Esophagus squamous epithelium (tissue), 5 donors: ENCODE data around the gene TPST1. TPM values are rescaled to one million over a fixed set of nuclear protein-coding genes. Genes with fewer than 3 reads are reported as not detected.
A peak's percentile ranks its signal among the peaks of the same experiment; 100 is the strongest.

Source experiments
- DNase-seq: peaks from one replicate; lab custom pipeline; 2025; lab: John Stamatoyannopoulos, UW
- H3K27ac ChIP-seq, 4 donors: fragments of 200-600 bp; sonication (generic); one replicate each; pipeline ENCODE4 v1.5.1; 2016 to 2019; ENCODE audit warnings: mild to moderate bottlenecking in 1 of 4
- H3K27me3 ChIP-seq, 4 donors: fragments of 200-600 bp; sonication (generic); 1 replicate in 3 of 4; 2 replicates in 1 of 4; pipeline versions ENCODE4 v1.5.1 to v1.6.0; 2017 to 2021; ENCODE audit warnings: antibody characterized with exemption in 1 of 4
- H3K36me3 ChIP-seq, 3 donors: fragments of 200-600 bp; sonication (generic); one replicate each; pipeline ENCODE4 v1.5.1; 2016 to 2019
- H3K4me1 ChIP-seq, 3 donors: fragments of 200-600 bp; sonication (generic); one replicate each; pipeline ENCODE4 v1.5.1; 2017 to 2019
- H3K4me3 ChIP-seq, 4 donors: fragments of 200-600 bp; sonication (generic); 1 replicate in 3 of 4; 2 replicates in 1 of 4; pipeline ENCODE4 v1.5.1; 2016 to 2019; ENCODE audit warnings: mild to moderate bottlenecking in 2 of 4, moderate library complexity in 1 of 4
- H3K9me3 ChIP-seq, 3 donors: fragments of 200-600 bp; sonication (generic); one replicate each; pipeline ENCODE4 v1.5.1; 2016 to 2019
- CTCF ChIP-seq, 6 experiments: fragments of 450-650 bp in 4 of 6; fragments of 200-600 bp in 2 of 6; sonication (generic) in 2 of 6; IDR thresholded peaks; one replicate each; pipeline ENCODE4 v1.5.1; 2016 to 2019; ENCODE audit warnings: antibody characterized with exemption in 6 of 6, mild to moderate bottlenecking in 4 of 6, moderate library complexity in 4 of 6
- POLR2A ChIP-seq, 4 donors: fragments of 450-650 bp; IDR thresholded peaks; one replicate each; pipeline ENCODE4 v1.6.1; 2017; ENCODE audit warnings: antibody characterized with exemption in 4 of 4, mild to moderate bottlenecking in 4 of 4, moderate library complexity in 3 of 4
- WGBS, 2 donors: methylation state at CpG; one replicate each; pipeline ENCODE4 v1.1.5; 2018; 5-methylcytosine and 5-hydroxymethylcytosine counted together
- intact Hi-C: fragments of 100-400 bp; cut with DNase I; formaldehyde crosslinking; loops from one replicate; pipeline ENCODE4 v1.15.0; 2022
- total RNA-seq, 4 donors: library from RNA; depleted of rRNA; stranded (reverse); fragments of >200 nt; gene quantifications; one replicate each; pipeline ENCODE4 v1.1.0, GENCODE V29; 2016
- donor health status: DM: yes; HTN: yes; CAD: no.

TPST1 gene
- total RNA-seq, 4 donors from 2014 or later = 10.2 to 23.1 (median 17.1) TPM

- Histone ChIP-seq H3K4me1 (peaks cover 12 to 92% (median 42%) of the 10 kb centered on the region in 3 donors), H3K27ac (peak overlapping the region; percentile 62 to 88 (median 80)), H3K27me3 (no peaks in the 10 kb centered on the region), H3K36me3 (no peaks in the 10 kb centered on the region), H3K9me3 (no peaks in the 10 kb centered on the region), H3K4me3 (no peak overlapping the region)
- WGBS, 2 donors = 61 to 70% methylated on average over 4 of the region's 4 CpGs
- DNase-seq = no peak
- intact Hi-C loops = no loop called here
- TF ChIP-seq CTCF (IDR thresholded peaks at IDR 0.05) (no peak), POLR2A (IDR thresholded peaks at IDR 0.05) (no peak)
These were observed 150.6 kb downstream of the TPST1 start for GRCh38 chr7:66355756-66356155.

- Histone ChIP-seq H3K27ac (peak overlapping the region; percentile 62 to 88 (median 78)), H3K4me3 (no peak overlapping the region), H3K36me3 (no peaks in the 10 kb centered on the region), H3K4me1 (peaks cover 12 to 98% (median 42%) of the 10 kb centered on the region in 3 donors), H3K9me3 (no peaks in the 10 kb centered on the region), H3K27me3 (no peaks in the 10 kb centered on the region)
- WGBS, 2 donors = 50 to 62% methylated on average over 5 of the region's 6 CpGs
- no peak for DNase-seq
- TF ChIP-seq POLR2A (IDR thresholded peaks at IDR 0.05) = no peak
- TF ChIP-seq CTCF (IDR thresholded peaks at IDR 0.05) = no peak
- intact Hi-C loops = no loop called here
These were observed 151.2 kb downstream of the TPST1 start for GRCh38 chr7:66356277-66356721.

GRCh38 chr7:66357087-66357486, 152.0 kb downstream of the TPST1 start:
- intact Hi-C loops = no loop called here
- H3K4me1 ChIP-seq = peaks cover 12 to 100% (median 39%) of the 10 kb centered on the region in 3 donors
- no peaks in the 10 kb centered on the region for H3K27me3 ChIP-seq
- no peak overlapping the region for H3K4me3 ChIP-seq
- no peaks in the 10 kb centered on the region for H3K9me3 ChIP-seq
- WGBS, 2 donors = 57 to 62% methylated on average over 3 of the region's 3 CpGs
- H3K36me3 ChIP-seq = no peaks in the 10 kb centered on the region
- peak overlapping the region; percentile 62 to 88 (median 78) for H3K27ac ChIP-seq
- TF ChIP-seq CTCF (IDR thresholded peaks at IDR 0.05) (no peak), POLR2A (IDR thresholded peaks at IDR 0.05) (no peak)
- DNase-seq = no peak

- intact Hi-C loops = no loop called here
- TF ChIP-seq POLR2A (IDR thresholded peaks at IDR 0.05) (no peak), CTCF (IDR thresholded peaks at IDR 0.05) (no peak)
- Histone ChIP-seq H3K9me3 (no peaks in the 10 kb centered on the region), H3K4me3 (no peak overlapping the region), H3K27ac (peak overlapping the region; percentile 47 to 76 (median 70)), H3K36me3 (no peaks in the 10 kb centered on the region), H3K4me1 (peaks cover 12 to 77% (median 23%) of the 10 kb centered on the region in 3 donors), H3K27me3 (no peaks in the 10 kb centered on the region)
- 18 to 44% methylated on average over 7 to 11 of the region's 11 CpGs for WGBS, 2 donors
- DNase-seq = no peak
These were observed 154.6 kb downstream of the TPST1 start for GRCh38 chr7:66359656-66360211.

DNA sequence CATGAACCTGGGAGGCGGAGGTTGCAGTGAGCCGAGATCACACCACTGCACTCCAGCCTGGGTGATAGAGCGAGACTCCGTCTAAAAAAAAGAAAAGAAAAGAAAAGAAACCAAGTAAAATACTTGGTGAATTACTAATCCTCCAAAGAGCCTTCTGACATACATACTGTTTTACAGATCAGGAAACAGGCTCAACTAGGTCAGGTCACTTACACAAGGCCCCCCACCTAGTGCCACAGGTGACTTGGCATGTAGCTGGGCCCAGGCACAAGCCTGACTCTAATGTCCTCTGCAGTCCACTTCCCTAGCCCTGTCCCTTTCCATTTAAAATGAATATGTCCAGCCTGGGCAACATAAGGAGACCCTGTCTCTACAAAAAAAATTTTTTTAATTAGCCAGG, 157.0 kb downstream of the TPST1 start:
- Histone ChIP-seq H3K9me3 (no peaks in the 10 kb centered on the region), H3K27me3 (no peaks in the 10 kb centered on the region), H3K36me3 (no peaks in the 10 kb centered on the region), H3K4me3 (no peak overlapping the region), H3K4me1 (peaks cover 12 to 53% (median 18%) of the 10 kb centered on the region in 3 donors), H3K27ac (peak overlapping the region in 2 of 4 donors; percentile 27 to 76)
- WGBS, 2 donors = 89 to 92% methylated on average over 4 of the region's 4 CpGs
- no peak for DNase-seq
- intact Hi-C loops = no loop called here
- TF ChIP-seq CTCF (IDR thresholded peaks at IDR 0.05) (no peak), POLR2A (IDR thresholded peaks at IDR 0.05) (no peak)
